ENCODE results near the gene KCNJ2. TPM values are rescaled to one million over a fixed set of nuclear protein-coding genes. Genes with fewer than 3 reads are reported as not detected.

The KCNJ2 gene
- total RNA-seq, 1 experiment from 2014 or later = not detected

- Histone ChIP-seq H3K4me1 (ENCODE audit: control insufficient read depth in 1 of 2, insufficient read depth in 2 of 2, low read length in 2 of 2) (no peaks in the 10 kb centered on the region), H3K79me2 (ENCODE audit: insufficient read depth, low read length) (no peaks in the 10 kb centered on the region), H3K9me3 (ENCODE audit: control insufficient read depth in 1 of 2, insufficient read depth in 1 of 2, low read depth in 1 of 2, low read length in 2 of 2) (peaks cover 7 to 11% of the 10 kb centered on the region in 2 experiments; a peak in 2 of 4 replicates), H4K20me1 (ENCODE audit: insufficient read depth) (no peaks in the 10 kb centered on the region; the same call in 1 of the 2 replicates), H3K27me3 (ENCODE audit: insufficient read depth, low read length) (no peaks in the 10 kb centered on the region), H3K27ac (ENCODE audit: low read depth, low read length) (no peak overlapping the region), H3K4me3 (replicated peaks in 1 of 2; ENCODE audit: low read depth in 1 of 2, low read length in 2 of 2) (no peak overlapping the region), H3K36me3 (ENCODE audit: control insufficient read depth in 1 of 2, insufficient read depth in 2 of 2, low read length in 2 of 2) (no peaks in the 10 kb centered on the region), H2AFZ (ENCODE audit: low read depth, low read length, poor library complexity, severe bottlenecking) (no peak overlapping the region), H3K9ac (ENCODE audit: low read length) (no peak overlapping the region), H3K9me2 (ENCODE audit: insufficient read depth) (no peaks in the 10 kb centered on the region), H3K4me2 (ENCODE audit: low read length) (no peak overlapping the region)
- POLR2A ChIA-PET = no interaction called here
- TF ChIP-seq TCF7L2 (IDR thresholded peaks at IDR 0.05; ENCODE audit: borderline replicate concordance, extremely low read depth, insufficient read depth, insufficient read length) (no peak), CEBPB (IDR thresholded peaks at IDR 0.05; ENCODE audit: low read depth) (no peak), YY1 (IDR thresholded peaks at IDR 0.05; ENCODE audit: extremely low read depth, insufficient replicate concordance, low read depth, low read length) (no peak), SIN3A (IDR thresholded peaks at IDR 0.05; ENCODE audit: low read depth) (no peak), ZFX (IDR thresholded peaks at IDR 0.05) (no peak), EZH2 (IDR thresholded peaks at IDR 0.05) (no peak), ZBTB33 (IDR thresholded peaks at IDR 0.05; ENCODE audit: extremely low read depth, insufficient replicate concordance, low read length) (no peak), POLR2A (IDR thresholded peaks at IDR 0.05; ENCODE audit: borderline replicate concordance, extremely low read depth, insufficient read depth, insufficient read length) (no peak), ZNF274 (IDR thresholded peaks at IDR 0.05; ENCODE audit: low read depth, low read length) (no peak), CBX3 (IDR thresholded peaks at IDR 0.05; ENCODE audit: low read depth) (no peak), ATF3 (IDR thresholded peaks at IDR 0.05) (no peak), EZH2phosphoT487 (IDR thresholded peaks at IDR 0.05; ENCODE audit: borderline replicate concordance) (no peak), SP1 (IDR thresholded peaks at IDR 0.05; ENCODE audit: low read depth) (no peak), CTCF (IDR thresholded peaks at IDR 0.05 in 2 of 3, conservative IDR thresholded peaks at IDR 0.05 in 1 of 3; ENCODE audit: borderline replicate concordance in 1 of 3, insufficient read depth in 1 of 3, low read depth in 2 of 3, low read length in 2 of 3) (no peak), EGR1 (IDR thresholded peaks at IDR 0.05; ENCODE audit: low read depth) (no peak), JUND (IDR thresholded peaks at IDR 0.05) (no peak), SRF (IDR thresholded peaks at IDR 0.05; ENCODE audit: low read depth) (no peak), REST (IDR thresholded peaks at IDR 0.05; ENCODE audit: low read depth) (no peak), FOSL1 (IDR thresholded peaks at IDR 0.05; ENCODE audit: low read depth) (no peak)
- ATAC-seq = no peak
- DNase-seq (ENCODE audit: low read depth, low spot score) = no peak
- intact Hi-C loops (cut with micrococcal nuclease) = no loop called here
- CTCF ChIA-PET = no interaction called here
- RAD21 ChIA-PET (ENCODE audit: low non-redundant PET in 1 of 2, low total read pairs in 2 of 2, uncharacterized antibody in 2 of 2, unreplicated experiment in 2 of 2) = no interaction called here
- no TSS peak for BruUV-seq (replicated peaks)
Observed at GRCh38 chr17:70121126-70121525, 48.2 kb upstream of the KCNJ2 start.

Data from HCT116 (cell line).